Measurements from ENCODE around the gene TMC8.

Gene TMC8

DNA sequence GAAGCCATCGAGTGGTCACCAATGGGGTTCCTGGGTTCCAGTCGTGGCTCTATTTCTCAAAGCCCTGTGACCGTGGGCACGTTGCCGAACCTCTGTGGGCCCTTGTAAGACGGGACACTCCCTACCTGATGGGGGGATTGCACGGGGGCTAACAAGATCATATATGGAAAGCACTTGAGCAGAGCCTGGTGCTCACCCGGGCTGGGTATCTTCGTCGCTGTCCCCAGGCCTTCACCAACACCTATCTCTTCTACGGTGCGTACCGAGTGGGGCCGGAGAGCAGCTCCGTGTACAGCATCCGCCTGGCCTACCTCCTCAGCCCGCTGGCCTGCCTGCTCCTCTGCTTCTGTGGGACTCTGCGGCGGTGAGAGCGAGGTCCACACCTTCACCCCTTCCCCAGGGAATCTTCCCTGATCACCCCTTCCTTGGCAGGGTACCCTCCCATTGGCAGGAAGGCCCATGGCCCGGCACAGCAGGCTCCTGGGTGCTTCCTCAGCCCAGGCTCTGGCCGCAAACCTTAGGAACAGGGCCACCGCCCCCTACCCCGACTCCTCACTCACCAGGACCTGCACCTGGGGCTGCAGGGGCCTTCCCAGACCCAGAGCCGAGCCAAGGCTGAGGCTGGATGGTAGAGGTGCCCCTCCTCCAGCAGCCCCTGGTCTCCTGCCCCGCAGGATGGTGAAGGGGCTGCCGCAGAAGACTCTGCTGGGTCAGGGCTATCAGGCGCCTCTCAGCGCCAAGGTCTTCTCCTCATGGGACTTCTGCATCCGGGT lies 2.8 kb downstream of the TMC8 start:
- TF ChIP-seq GATA3 (IDR thresholded peaks at IDR 0.05; ENCODE audit: low read depth, low read length) (no peak), GATA2 (IDR thresholded peaks at IDR 0.05; ENCODE audit: low read depth, low read length) (no peak)

DNA sequence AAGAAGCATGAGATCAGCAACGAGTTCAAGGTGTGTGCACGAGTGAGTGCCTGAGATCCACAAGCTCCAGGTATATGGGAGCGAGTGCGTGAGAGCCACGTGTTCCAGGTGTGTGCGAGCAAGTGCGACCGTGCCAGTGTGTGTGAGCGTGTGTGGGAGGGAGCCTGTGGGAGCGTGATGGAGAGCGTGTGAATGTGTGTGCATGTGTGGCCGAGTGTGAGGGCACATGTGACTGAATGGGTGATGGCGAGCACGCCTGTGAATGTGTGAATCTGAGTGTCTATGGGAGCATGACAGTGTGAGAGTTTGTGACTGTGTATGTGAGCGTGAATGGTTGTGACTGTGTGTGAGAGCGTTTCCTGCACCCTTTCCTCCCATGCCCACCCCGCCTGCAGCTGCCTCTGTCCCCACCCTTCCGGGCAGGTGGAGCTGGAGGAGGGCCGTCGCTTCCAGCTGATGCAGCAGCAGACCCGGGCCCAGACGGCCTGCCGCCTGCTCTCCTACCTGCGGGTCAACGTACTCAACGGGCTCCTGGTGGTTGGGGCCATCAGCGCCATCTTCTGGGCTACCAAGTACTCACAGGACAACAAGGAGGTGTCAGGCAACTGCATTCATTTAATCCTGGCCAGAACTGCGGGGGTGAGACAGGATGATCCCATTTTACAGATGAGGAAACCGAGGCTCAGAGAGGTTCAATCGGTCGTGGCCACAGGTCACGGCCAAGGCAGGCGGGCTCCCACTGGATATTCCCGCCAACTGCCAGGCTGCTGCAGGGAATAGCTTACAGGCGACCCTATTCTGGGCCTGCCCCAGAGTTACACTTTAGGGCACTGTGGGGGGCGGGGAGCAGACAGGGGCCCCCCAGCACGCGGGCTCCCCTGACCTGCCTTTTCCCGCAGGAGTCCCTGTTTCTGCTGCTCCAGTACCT lies 3.7 kb downstream of the TMC8 start:
- TF ChIP-seq GATA3 (IDR thresholded peaks at IDR 0.05; ENCODE audit: low read depth, low read length), result no peak
- no peak for TF ChIP-seq GATA2 (IDR thresholded peaks at IDR 0.05; ENCODE audit: low read depth, low read length)

DNA sequence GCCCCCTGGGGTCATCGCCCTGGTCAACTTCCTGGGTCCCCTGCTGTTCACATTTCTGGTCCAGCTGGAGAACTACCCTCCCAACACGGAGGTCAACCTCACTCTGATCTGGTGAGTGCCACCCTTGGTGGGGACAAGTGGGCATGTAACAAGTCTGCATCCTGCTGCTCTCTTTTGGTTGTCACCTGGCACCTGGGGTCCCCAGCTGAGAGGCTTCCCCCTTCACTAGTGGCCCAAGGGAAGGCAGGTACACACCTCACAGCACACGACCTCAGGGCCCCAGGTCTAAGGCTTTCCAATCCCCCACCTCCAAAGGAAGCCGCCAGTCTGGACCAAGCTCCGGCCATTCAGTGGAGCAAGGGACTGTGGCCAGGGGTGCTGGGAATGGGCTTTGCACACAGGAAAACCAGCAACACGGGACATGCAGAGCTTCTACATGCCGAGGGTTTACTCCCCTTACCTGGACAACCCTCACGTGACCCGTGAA lies 4.4 kb downstream of the TMC8 start:
- TF ChIP-seq GATA3 (IDR thresholded peaks at IDR 0.05; ENCODE audit: low read depth, low read length) (no peak), GATA2 (IDR thresholded peaks at IDR 0.05; ENCODE audit: low read depth, low read length) (no peak)

DNA sequence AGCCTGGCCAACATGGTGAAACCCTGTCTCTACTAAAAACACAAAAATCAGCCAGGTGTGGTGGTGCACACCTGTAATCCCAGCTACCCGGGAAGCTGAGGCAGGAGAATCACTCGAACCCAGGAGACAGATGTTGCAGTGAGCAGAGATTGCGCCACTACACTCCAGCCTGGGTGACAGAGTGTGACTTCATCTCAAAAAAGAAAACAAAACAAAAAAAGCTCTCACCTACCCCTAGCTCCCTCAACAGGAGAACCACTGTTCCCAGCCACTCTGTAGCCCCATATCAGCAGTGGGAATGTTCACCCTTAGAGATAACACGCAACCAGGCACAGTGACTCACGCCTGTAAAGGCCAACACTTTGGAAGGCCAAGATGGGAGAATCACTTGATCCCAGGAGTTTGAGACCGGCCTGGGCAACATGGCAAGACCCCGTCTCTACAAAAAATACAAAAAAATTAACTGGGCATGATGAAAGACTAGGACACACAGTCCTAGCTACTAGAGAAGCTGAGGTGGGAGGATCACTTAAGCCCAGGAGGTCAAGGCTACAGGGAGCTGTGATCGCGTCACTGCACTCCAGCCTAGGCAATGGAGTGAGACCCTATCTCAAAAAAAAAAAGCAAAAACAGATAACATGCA lies 5.4 kb downstream of the TMC8 start:
- TF ChIP-seq GATA2 (IDR thresholded peaks at IDR 0.05; ENCODE audit: low read depth, low read length) (no peak), GATA3 (IDR thresholded peaks at IDR 0.05; ENCODE audit: low read depth, low read length) (no peak)

DNA sequence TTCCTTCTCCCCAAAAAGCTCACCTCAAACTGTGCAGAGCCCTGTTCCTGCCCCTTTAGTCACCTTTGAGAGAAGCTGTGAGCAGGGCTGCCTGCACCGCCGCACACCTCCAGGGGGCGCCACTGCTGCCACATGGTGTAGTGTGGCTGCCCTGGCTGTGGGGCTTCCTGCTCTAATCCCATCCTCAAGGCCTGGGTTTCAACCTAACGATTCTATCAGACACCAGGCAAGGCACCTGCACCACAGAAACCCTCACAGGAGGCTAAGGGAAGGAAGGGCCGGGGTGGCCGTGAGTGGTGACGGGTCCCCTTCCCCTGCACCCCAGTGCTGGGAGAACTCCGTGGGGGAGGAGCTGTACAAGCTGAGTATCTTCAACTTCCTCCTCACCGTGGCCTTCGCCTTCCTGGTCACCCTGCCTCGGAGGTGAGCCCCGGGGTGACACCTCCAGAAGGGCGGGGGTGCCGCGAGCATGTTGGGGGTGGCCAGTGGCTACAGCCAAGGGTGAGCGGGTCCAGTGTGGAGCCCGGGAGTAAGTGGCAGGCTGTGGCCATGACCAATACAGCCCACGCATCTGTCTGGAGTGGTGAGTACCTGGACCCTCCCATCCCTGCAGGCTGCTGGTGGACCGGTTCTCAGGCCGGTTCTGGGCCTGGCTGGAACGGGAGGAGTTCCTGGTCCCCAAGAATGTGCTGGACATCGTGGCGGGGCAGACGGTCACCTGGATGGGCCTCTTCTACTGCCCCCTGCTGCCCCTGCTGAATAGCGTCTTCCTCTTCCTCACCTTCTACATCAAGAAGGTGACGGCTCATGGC lies 7.0 kb downstream of the TMC8 start:
- no peak for TF ChIP-seq GATA2 (IDR thresholded peaks at IDR 0.05; ENCODE audit: low read depth, low read length)
- TF ChIP-seq GATA3 (IDR thresholded peaks at IDR 0.05; ENCODE audit: low read depth, low read length), result no peak

DNA sequence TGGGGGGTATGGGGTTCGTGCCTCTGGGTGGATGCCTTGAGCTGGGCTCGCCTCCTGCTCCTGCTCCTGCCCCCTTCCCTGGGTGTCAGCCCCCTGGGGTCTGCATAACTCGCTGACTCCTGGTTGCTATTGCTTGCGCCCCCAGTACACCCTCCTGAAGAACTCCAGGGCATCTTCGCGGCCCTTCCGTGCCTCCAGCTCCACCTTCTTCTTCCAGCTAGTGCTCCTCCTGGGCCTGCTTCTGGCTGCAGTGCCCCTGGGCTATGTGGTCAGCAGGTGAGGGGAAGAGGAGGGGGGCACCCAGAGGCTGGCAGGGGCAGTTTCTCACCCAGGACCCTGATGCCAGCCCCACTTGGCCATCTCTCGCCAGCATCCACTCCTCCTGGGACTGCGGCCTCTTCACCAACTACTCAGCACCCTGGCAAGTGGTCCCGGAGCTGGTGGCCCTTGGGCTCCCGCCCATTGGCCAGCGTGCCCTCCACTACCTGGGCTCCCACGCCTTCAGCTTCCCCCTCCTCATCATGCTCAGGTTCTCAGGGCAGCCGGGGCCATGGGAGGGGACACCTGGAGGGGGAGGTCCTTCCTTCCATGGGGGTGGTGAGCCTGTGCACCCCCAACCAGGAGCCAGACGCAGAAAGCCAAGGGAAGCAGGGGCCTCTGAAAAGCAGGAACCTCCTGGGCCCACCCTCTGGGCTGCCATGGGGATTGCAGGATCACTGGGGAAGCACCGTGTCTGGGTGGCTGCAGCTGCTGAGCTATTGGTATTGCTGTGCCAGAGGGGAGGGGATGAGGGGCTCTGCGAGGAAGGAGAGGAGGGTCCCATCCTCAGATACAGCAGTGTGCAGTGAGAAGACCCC lies 7.9 kb downstream of the TMC8 start:
- no peak for TF ChIP-seq GATA3 (IDR thresholded peaks at IDR 0.05; ENCODE audit: low read depth, low read length)
- TF ChIP-seq GATA2 (IDR thresholded peaks at IDR 0.05; ENCODE audit: low read depth, low read length), result no peak

DNA sequence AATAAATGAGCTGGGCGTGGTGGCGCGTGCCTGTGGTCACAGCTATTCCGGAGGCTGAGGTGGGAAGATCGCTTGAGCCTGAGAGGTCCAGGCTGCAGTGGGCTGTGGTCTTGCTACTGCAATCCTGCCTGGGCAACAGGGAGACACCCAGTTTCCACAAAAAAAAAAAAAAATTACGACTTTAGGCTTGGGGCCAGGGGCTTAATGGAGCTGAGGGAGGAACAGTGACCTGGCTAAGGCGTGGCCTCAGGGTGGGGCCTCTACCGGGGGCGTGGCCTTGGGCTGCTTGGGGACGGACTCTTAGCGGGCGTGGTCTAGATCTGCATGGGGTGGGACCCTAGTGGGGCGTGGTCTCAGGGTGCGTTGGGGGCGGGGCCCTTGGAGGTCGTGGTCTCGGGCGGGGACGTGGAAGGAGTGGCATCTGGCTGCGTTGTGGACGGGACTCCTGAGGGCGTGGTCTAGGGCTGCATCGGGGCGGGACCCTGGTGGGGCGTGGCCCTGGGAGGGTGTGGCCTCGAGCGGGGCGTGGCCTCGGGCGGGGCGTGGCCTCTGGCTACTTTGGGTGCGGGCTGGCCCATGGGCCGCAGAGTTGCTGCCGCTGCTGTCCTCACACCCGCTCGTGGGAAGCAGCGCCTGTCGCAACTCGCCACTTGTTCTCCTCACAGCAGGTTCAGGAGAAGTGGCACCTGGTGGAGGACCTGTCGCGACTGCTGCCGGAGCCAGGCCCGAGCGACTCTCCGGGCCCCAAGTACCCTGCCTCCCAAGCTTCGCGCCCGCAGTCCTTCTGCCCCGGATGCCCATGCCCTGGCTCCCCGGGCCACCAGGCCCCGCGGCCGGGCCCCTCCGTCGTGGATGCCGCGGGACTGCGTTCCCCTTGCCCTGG lies 9.8 kb downstream of the TMC8 start:
- no peak for TF ChIP-seq GATA2 (IDR thresholded peaks at IDR 0.05; ENCODE audit: low read depth, low read length)
- no peak for TF ChIP-seq GATA3 (IDR thresholded peaks at IDR 0.05; ENCODE audit: low read depth, low read length)

DNA sequence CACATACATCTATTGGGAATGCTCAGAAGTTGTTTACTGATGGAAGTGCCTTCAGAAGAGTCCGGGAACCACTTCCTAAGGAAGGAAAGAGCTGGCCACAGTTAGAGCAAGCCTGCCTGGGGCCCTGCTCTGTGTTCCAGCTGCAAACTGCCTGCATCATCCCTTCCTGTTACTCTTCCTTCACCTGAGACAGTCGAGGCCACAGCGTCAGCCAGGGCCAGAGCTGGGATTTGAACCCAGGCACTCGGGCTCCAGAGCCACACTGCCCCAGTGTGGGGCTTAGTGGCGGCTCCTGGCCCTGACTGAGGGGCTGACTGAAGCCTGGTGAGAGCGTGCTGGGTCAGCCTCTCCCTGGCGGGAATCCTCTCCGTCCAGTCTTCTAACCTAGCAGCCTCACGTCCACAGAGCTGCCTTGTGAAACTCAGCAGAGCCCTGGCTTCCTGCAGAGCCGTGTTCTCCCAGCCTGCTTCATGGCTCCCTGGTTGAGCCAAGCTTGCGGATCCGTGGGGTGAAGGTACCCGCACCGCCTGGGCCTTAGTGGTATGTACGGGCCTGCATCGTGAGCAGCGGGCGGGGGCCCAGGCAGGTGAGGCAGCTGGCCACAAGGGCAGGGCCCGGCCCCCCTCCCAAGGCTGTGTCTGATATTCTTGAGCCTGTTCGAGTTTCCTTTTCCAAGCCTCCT lies 11.0 kb downstream of the TMC8 start:
- TF ChIP-seq GATA3 (IDR thresholded peaks at IDR 0.05; ENCODE audit: low read depth, low read length) (no peak), GATA2 (IDR thresholded peaks at IDR 0.05; ENCODE audit: low read depth, low read length) (no peak)

DNA sequence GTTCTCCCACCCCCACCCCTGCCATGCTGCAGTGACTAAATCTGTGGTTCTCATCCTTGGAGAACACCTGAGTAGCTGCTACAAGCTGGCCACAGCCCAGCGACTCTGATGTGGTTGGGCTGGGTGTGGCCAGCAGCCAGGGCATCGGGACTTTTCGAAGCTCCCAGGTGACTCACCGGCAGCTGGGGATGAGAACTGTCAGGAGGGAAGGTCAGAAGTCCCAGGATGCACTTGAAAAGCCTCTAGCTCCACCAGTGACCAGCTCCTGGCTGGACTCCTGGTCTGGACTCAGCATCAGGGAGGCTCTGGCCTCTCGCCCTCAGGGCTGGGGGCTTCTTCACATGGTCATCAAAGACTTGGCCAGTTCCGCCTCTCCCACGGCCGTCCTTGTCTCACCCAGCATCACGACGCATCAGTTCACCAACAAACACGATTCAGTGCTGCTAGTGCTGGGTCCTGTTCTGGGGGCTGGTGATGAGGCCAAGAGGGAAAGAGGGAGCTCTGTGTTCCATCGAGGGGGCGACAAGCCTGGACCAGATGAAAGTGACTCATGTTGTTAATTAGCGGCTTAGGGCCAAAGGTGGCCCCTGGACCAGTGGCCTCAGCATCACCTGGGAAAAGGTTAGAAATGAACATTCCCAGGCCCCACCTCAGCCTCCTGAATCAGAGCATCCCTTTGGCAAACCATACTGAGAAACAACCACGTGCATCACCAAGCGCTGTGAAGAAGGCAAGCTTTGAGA lies 11.7 kb downstream of the TMC8 start:
- no peak for TF ChIP-seq GATA3 (IDR thresholded peaks at IDR 0.05; ENCODE audit: low read depth, low read length)
- TF ChIP-seq GATA2 (IDR thresholded peaks at IDR 0.05; ENCODE audit: low read depth, low read length), result no peak
